GM12892 (cell line): ENCODE data around the gene CPED1.

Experiments
- POLR2A ChIP-seq: IDR thresholded peaks from 2 replicates; pipeline ENCODE4 v1.6.1; 2011; ENCODE audit warnings: low read depth, low read length, control low read depth
- POLR2AphosphoS5 ChIP-seq: IDR thresholded peaks from 2 replicates; pipeline ENCODE4 v1.6.1; 2011; ENCODE audit warnings: low read depth, low read length, control low read depth
- TAF1 ChIP-seq: IDR thresholded peaks from 2 replicates; pipeline ENCODE4 v1.6.1; 2011; ENCODE audit warnings: low read depth, mild to moderate bottlenecking, control low read depth, low read length, borderline replicate concordance

DNA sequence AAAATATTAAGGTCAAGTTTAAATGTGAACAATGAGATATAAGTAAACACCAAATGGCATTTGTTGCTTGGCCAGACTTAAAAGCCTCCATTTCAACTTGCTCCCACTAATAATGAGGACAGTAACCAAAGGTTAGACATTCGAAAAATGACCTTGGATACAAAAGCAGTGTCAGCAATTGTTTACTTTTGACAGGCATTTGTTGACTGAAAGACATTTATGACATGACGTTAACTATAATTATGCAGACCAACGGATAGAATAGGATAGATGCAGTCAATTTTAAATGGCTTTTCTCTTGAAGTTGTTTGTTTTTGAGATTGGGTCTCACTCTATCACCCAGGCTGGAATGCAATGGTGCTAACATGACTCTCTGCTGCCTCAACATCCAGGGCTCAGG is 333.9 kb downstream of the CPED1 start:
- TF ChIP-seq TAF1, result no peak
- no peak for TF ChIP-seq POLR2A
- TF ChIP-seq POLR2AphosphoS5, result no peak
